H9 (cell line): ENCODE measurements around the gene SLC7A4. TPM values are rescaled to one million over a fixed set of nuclear protein-coding genes. Genes with fewer than 3 reads are reported as not detected.

Source experiments
- DNase-seq: peaks from one replicate; pipeline ENCODE4 v3.0.0-alpha.2; 2017
- H2AFZ ChIP-seq: one replicate; pipeline ENCODE4 v1.6.1; 2013; ENCODE audit warnings: mild to moderate bottlenecking, low read length, control low read depth, moderate library complexity
- H2AK5ac ChIP-seq: 2 replicates; pipeline ENCODE4 v1.6.1; 2013; ENCODE audit warnings: low read length, control low read depth, mixed read lengths; ENCODE audit not compliant: insufficient read length
- H2BK120ac ChIP-seq: one replicate; pipeline ENCODE4 v1.6.1; 2013; ENCODE audit warnings: low read depth, mild to moderate bottlenecking, low read length, control low read depth, inconsistent platforms; ENCODE audit not compliant: poor library complexity, severe bottlenecking
- H2BK12ac ChIP-seq: 2 replicates; pipeline ENCODE4 v1.6.1; 2013; ENCODE audit warnings: low read length, control low read depth, mixed read lengths, low read depth; ENCODE audit not compliant: insufficient read length
- H2BK15ac ChIP-seq: 2 replicates; pipeline ENCODE4 v1.6.1; 2013; ENCODE audit warnings: low read depth, low read length, control low read depth
- H2BK20ac ChIP-seq: one replicate; pipeline ENCODE4 v1.6.1; 2013; ENCODE audit warnings: low read depth, mild to moderate bottlenecking, low read length, control low read depth, inconsistent platforms; ENCODE audit not compliant: poor library complexity, severe bottlenecking
- H2BK5ac ChIP-seq: 2 replicates; pipeline ENCODE4 v1.6.1; 2013; ENCODE audit warnings: low read length, control low read depth, mixed read lengths; ENCODE audit not compliant: insufficient read length
- H3K14ac ChIP-seq: 2 replicates; pipeline ENCODE4 v1.6.1; 2013; ENCODE audit warnings: low read length, control low read depth; ENCODE audit not compliant: insufficient read depth
- H3K18ac ChIP-seq: 2 replicates; pipeline ENCODE4 v1.6.1; 2013; ENCODE audit warnings: low read depth, mild to moderate bottlenecking, mixed read lengths, low read length, control low read depth; ENCODE audit not compliant: insufficient read length
- H3K23ac ChIP-seq: 2 replicates; pipeline ENCODE4 v1.6.1; 2013; ENCODE audit warnings: low read length, control low read depth, mixed read lengths, low read depth; ENCODE audit not compliant: insufficient read length
- H3K23me2 ChIP-seq: 2 replicates; pipeline ENCODE4 v1.6.1; 2013; ENCODE audit warnings: low read depth, mild to moderate bottlenecking, mixed read lengths, low read length, control low read depth; ENCODE audit not compliant: insufficient read length, poor library complexity, severe bottlenecking
- H3K27ac ChIP-seq: 2 replicates; pipeline ENCODE4 v1.5.1; 2013; ENCODE audit warnings: low read length, control low read depth, mixed read lengths, low read depth; ENCODE audit not compliant: insufficient read length
- H3K27me3 ChIP-seq: 2 replicates; pipeline ENCODE4 v1.6.1; 2013; ENCODE audit warnings: low read length, control low read depth, inconsistent platforms; ENCODE audit not compliant: insufficient read depth
- H3K4ac ChIP-seq: 2 replicates; pipeline ENCODE4 v1.6.1; 2013; ENCODE audit warnings: low read depth, mild to moderate bottlenecking, control low read depth, inconsistent platforms, low read length, moderate library complexity
- H3K4me1 ChIP-seq: 2 replicates; pipeline ENCODE4 v1.6.1; 2013; ENCODE audit warnings: low read length, control low read depth, inconsistent platforms; ENCODE audit not compliant: insufficient read depth
- H3K4me2 ChIP-seq: 2 replicates; pipeline ENCODE4 v1.6.1; 2013; ENCODE audit warnings: low read length, control low read depth, mixed read lengths; ENCODE audit not compliant: insufficient read length, insufficient read depth
- H3K56ac ChIP-seq: 2 replicates; pipeline ENCODE4 v1.6.1; 2013; ENCODE audit warnings: low read depth, mild to moderate bottlenecking, mixed read lengths, low read length, control low read depth; ENCODE audit not compliant: insufficient read length
- H3K79me1 ChIP-seq: 2 replicates; pipeline ENCODE4 v1.6.1; 2013; ENCODE audit warnings: low read depth, mild to moderate bottlenecking, moderate library complexity, low read length, control low read depth, inconsistent platforms; ENCODE audit not compliant: insufficient read depth, poor library complexity, severe bottlenecking
- H3K79me2 ChIP-seq: 2 replicates; pipeline ENCODE4 v1.6.1; 2013; ENCODE audit warnings: low read length, control low read depth, inconsistent platforms; ENCODE audit not compliant: insufficient read depth
- H3K9ac ChIP-seq: 2 replicates; pipeline ENCODE4 v1.6.1; 2013; ENCODE audit warnings: low read length, control low read depth, mixed read lengths; ENCODE audit not compliant: insufficient read length; ENCODE audit errors: extremely low read depth
- H3K9me3 ChIP-seq: one replicate; pipeline ENCODE4 v1.6.1; 2013; ENCODE audit warnings: low read depth, low read length, inconsistent platforms; ENCODE audit not compliant: control insufficient read depth
- H3T11ph ChIP-seq: one replicate; pipeline ENCODE4 v1.6.1; 2013; ENCODE audit warnings: mild to moderate bottlenecking, low read length, control low read depth, inconsistent platforms
- H4K20me1 ChIP-seq: one replicate; pipeline ENCODE4 v1.6.1; 2013; ENCODE audit not compliant: control insufficient read depth, insufficient read length, insufficient read depth
- H4K5ac ChIP-seq: 2 replicates; pipeline ENCODE4 v1.6.1; 2013; ENCODE audit warnings: low read depth, mild to moderate bottlenecking, mixed read lengths, low read length, control low read depth; ENCODE audit not compliant: insufficient read length
- H4K8ac ChIP-seq: replicated peaks from 2 replicates; pipeline ENCODE4 v1.6.1; 2013; ENCODE audit warnings: low read length, control low read depth, mixed read lengths, low read depth; ENCODE audit not compliant: insufficient read length
- H4K91ac ChIP-seq: 2 replicates; pipeline ENCODE4 v1.6.1; 2013; ENCODE audit warnings: low read depth, mild to moderate bottlenecking, moderate library complexity, mixed read lengths, low read length, control low read depth; ENCODE audit not compliant: insufficient read length
- H3K27ac Mint-ChIP-seq, 3 experiments: 2 replicates in 2 of 3; 3 replicates in 1 of 3; pipeline ENCODE4 v1.8.0; 2020 to 2021; ENCODE audit warnings: mixed read lengths in 3 of 3, mild to moderate bottlenecking in 1 of 3, moderate library complexity in 1 of 3
- H3K27me3 Mint-ChIP-seq: 2 replicates; pipeline ENCODE4 v1.8.0; 2021; ENCODE audit warnings: low read depth, mild to moderate bottlenecking, moderate library complexity, mixed read lengths
- H3K36me3 Mint-ChIP-seq, 3 experiments: 2 replicates in 2 of 3; 3 replicates in 1 of 3; pipeline ENCODE4 v1.8.0; 2020 to 2021; ENCODE audit warnings: low read depth in 3 of 3, mixed read lengths in 3 of 3; ENCODE audit not compliant: insufficient read depth in 1 of 3
- H3K4me1 Mint-ChIP-seq, 2 experiments: 2 replicates each; pipeline ENCODE4 v1.8.0; 2020; ENCODE audit warnings: mixed read lengths in 2 of 2
- H3K4me3 Mint-ChIP-seq, 2 experiments: 2 replicates in 1 of 2; 3 replicates in 1 of 2; pipeline ENCODE4 v1.8.0; 2020 to 2021; ENCODE audit warnings: mild to moderate bottlenecking in 2 of 2, mixed read lengths in 2 of 2, moderate library complexity in 1 of 2
- H3K9me3 Mint-ChIP-seq, 2 experiments: 2 replicates in 1 of 2; 3 replicates in 1 of 2; pipeline ENCODE4 v1.8.0; 2020; ENCODE audit warnings: mild to moderate bottlenecking in 2 of 2, mixed read lengths in 2 of 2, moderate library complexity in 1 of 2
- CTCF ChIP-seq: fragments of 200-600 bp; sonication (generic); conservative IDR thresholded peaks from 3 replicates; pipeline ENCODE4 v1.8.0; 2021; ENCODE audit warnings: antibody characterized with exemption, mild to moderate bottlenecking
- WGBS: extraction: QIAGEN DNeasy Blood & Tissue Kit; methylation state at CpG from one replicate; pipeline ENCODE4 v1.1.7; 2013; ENCODE audit warnings: missing lambda C conversion rate, low lambda C conversion rate, mixed read lengths; ENCODE audit not compliant: insufficient read length; ENCODE audit errors: extremely low coverage; 5-methylcytosine and 5-hydroxymethylcytosine counted together
- total RNA-seq: library from RNA; stranded (reverse); gene quantifications from 2 replicates; pipeline ENCODE4 v1.2.1, GENCODE V29; 2021

The SLC7A4 gene
- total RNA-seq, 1 experiment from 2014 or later = 0.09 TPM

GRCh38 chr22:21054046-21054713, 21.8 kb upstream of the SLC7A4 start:
- Histone ChIP-seq H3K18ac (no peak overlapping the region), H3K9me3 (no peaks in the 10 kb centered on the region), H2BK15ac (no peak overlapping the region), H3K27ac (no peak overlapping the region), H3K9ac (no peak overlapping the region), H4K91ac (no peak overlapping the region), H3K56ac (no peak overlapping the region), H3K14ac (no peak overlapping the region), H4K8ac (no peak overlapping the region), H3K4me1 (peaks cover 5% of the 10 kb centered on the region; the same call in 1 of the 2 replicates), H3K4me2 (no peak overlapping the region), H3K4ac (no peak overlapping the region), H2BK120ac (no peak overlapping the region), H2BK20ac (no peak overlapping the region), H3K27me3 (no peaks in the 10 kb centered on the region), H4K5ac (no peak overlapping the region), H3T11ph (no peak overlapping the region), H2AK5ac (no peak overlapping the region), H4K20me1 (no peaks in the 10 kb centered on the region), H2AFZ (no peak overlapping the region), H3K79me2 (no peaks in the 10 kb centered on the region), H3K23ac (no peak overlapping the region), H3K23me2 (no peaks in the 10 kb centered on the region), H2BK5ac (no peak overlapping the region), H3K79me1 (no peaks in the 10 kb centered on the region), H2BK12ac (no peak overlapping the region)
- peak overlapping the region in 1 of 3 experiments; percentile 80; a peak in 2 of 7 replicates for H3K27ac Mint-ChIP-seq
- no CpG with 5 or more reads among the region's 15 CpGs for WGBS
- no peak overlapping the region; a peak in 1 of 5 replicates for H3K4me3 Mint-ChIP-seq
- DNase-seq = no peak
- peaks cover 26 to 38% of the 10 kb centered on the region in 2 experiments for H3K4me1 Mint-ChIP-seq
- H3K36me3 Mint-ChIP-seq = no peaks in the 10 kb centered on the region
- peaks cover 7% of the 10 kb centered on the region for H3K27me3 Mint-ChIP-seq
- no peak for TF ChIP-seq CTCF
- H3K9me3 Mint-ChIP-seq = no peaks in the 10 kb centered on the region; a peak in 1 of 5 replicates
